CD4-positive, alpha-beta T cell treated with Interleukin-6 at 100 ng/mL for 8 hours (primary cell): ENCODE measurements around the gene COPG2.

Source experiments
- DNase-seq: peaks from one replicate; pipeline ENCODE4 v3.0.0-alpha.2; 2020; ENCODE audit warnings: mixed read lengths, low spot score

Gene COPG2

GRCh38 chr7:130500463-130500862 is 168.1 kb downstream of the COPG2 start:
- no peak for DNase-seq

DNA sequence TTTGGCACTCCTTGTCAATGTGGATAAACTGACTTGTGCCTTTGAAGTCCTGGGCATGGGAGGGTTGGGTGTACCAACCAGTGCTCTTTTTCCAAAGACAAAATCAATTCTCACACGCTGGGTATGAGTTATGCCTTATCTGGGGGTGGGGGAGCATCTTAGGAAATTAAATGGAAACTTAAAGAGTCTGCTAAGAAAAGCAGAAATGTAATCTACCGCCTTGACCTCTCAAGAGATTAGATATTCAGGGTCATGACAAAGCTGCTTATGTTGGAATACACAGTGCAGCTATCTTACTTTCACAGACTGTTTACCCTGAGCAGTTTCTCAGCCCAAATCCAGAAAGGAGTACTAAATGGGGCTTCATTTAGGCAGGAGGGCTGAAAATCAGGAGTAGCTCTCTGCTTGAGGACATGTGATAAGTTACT is 174.1 kb downstream of the COPG2 start:
- DNase-seq = no peak

DNA sequence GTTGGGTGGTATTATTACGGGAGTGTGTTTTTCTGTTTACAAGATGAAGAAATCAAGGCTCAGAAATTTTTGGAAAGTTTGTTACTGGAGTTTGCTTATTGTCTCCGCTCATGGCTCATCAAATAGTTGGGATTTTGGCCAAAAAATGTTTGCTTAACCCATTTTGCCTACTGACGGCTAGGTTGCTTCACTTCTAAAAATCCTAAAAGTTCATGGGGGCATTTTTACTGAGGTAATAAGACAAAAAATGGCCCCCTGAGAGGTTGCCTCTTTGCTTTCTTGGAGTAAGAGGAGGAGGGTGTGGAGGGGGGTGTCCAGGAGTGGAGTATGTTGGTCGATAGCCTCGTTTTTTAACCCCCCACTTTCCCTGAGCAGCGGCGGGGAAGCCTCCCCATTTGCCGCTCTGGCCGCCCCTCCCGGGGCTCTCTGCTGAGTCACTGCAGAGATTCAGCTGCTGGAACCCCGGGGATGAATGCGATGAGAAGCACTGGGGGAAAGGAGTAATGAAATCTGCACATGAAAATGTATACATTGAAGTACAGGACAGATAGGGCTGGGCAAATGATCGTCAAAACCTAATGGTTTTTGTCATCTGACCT is 175.2 kb downstream of the COPG2 start:
- no peak for DNase-seq

- no peak for DNase-seq
Observed at GRCh38 chr7:130492523-130493274, 175.8 kb downstream of the COPG2 start.

GRCh38 chr7:130491841-130492522 is 176.6 kb downstream of the COPG2 start, which contains the start of gene MEST:
MEST (plus strand) TSS chr7:130492085; CDS start chr7:130492314, 229 bp downstream.
- DNase-seq = no peak

GRCh38 chr7:130490888-130491804 is 177.4 kb downstream of the COPG2 start:
- DNase-seq = no peak

- DNase-seq = no peak
Observed at GRCh38 chr7:130490311-130490791, 178.2 kb downstream of the COPG2 start.

GRCh38 chr7:130489140-130489983 is 179.2 kb downstream of the COPG2 start:
- no peak for DNase-seq

- DNase-seq = no peak
Observed at GRCh38 chr7:130488392-130489139, 180.0 kb downstream of the COPG2 start.

GRCh38 chr7:130486954-130487436 is 181.6 kb downstream of the COPG2 start:
- DNase-seq = no peak

DNA sequence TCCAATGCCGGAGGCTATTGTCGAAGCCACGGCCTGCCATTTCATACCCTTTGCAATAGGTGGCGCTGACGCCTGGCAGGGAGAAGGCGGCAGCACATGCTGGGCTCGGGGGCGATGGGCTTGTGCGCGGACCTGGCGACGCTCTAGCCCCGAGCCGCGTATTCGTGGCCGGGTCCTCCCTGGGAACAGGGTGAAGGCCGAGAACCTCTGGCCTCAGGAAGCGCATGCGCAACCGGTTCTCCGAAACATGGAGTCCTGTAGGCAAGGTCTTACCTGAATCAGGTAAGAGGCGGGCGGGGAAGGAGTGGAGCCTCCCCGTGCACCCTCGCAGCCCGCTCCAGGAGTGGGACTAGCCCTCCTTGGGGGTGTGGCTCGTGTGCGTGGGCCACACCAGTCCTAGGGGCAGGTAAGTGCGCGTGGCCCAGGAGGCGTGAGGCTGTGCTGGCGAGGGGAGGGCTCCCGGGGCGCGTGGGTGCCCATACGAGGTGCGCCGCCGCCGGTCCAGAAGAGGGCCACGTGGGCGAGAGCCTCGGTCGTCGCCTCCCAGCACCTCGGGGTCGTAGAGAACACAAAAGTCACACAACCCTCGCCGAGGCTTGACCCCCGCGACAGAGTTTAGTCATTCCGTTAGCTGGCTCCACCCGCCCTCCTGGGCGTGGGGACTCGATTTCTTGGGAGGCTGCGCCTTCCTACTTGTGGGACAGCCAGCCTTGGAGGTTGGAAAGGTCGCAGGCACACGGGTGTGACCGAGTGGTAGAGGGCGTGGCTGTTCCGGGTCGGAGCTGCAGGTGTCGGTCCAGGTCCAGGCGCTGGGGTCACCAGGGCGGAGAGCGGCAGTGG is 182.2 kb downstream of the COPG2 start:
- DNase-seq = peak; percentile 59

- DNase-seq = no peak
Observed at GRCh38 chr7:130485734-130486113, 182.8 kb downstream of the COPG2 start.

- DNase-seq = no peak
Observed at GRCh38 chr7:130483031-130483430, 185.5 kb downstream of the COPG2 start.

- no peak for DNase-seq
Observed at GRCh38 chr7:130481898-130482297, 186.7 kb downstream of the COPG2 start.

GRCh38 chr7:130479716-130480400 is 188.7 kb downstream of the COPG2 start:
- no peak for DNase-seq

DNA sequence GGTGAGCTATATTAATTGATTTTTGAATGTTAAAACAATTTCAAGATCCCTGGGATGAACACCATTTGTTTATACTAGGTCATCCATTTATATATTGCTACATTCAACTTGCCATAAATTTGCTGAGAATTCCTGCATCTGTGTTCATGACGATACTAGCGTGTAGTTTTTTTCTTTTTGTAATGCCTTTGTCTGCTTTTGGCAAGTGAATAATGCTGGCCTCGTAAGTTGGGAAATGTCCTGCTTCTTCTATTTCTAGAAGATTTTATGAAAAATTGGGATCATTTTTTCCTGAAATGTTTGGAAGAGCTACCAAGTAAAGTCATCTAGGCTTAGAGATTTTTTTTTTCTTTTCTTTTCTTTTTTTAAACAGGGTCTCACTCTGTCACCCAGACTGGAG is 189.6 kb downstream of the COPG2 start:
- no peak for DNase-seq

- no peak for DNase-seq
Observed at GRCh38 chr7:130476297-130477150, 192.0 kb downstream of the COPG2 start.
